Activated gamma-delta T cell (primary cell): ENCODE data around the gene LSG1.

Source experiments
- DNase-seq: peaks from one replicate; lab custom pipeline; 2025; lab: John Stamatoyannopoulos, UW

The LSG1 gene

GRCh38 chr3:194686816-194687637, 15.0 kb upstream of the LSG1 start:
- DNase-seq = no peak

- DNase-seq = no peak
These were observed 14.4 kb upstream of the LSG1 start for GRCh38 chr3:194686414-194686815.

- DNase-seq = peak; percentile 49
These were observed 13.9 kb upstream of the LSG1 start, which contains the start of gene FAM43A for GRCh38 chr3:194685718-194686413. FAM43A (plus strand) TSS chr3:194685883; CDS start chr3:194686827, 944 bp downstream.

GRCh38 chr3:194685065-194685717, 13.2 kb upstream of the LSG1 start:
- DNase-seq = no peak

GRCh38 chr3:194683380-194683779, 11.4 kb upstream of the LSG1 start:
- no peak for DNase-seq

GRCh38 chr3:194682694-194683310, 10.8 kb upstream of the LSG1 start:
- no peak for DNase-seq

GRCh38 chr3:194682189-194682693, 10.2 kb upstream of the LSG1 start:
- DNase-seq = no peak

- DNase-seq = no peak
These were observed 9.1 kb upstream of the LSG1 start for GRCh38 chr3:194680888-194681615.

GRCh38 chr3:194676471-194676870, 4.5 kb upstream of the LSG1 start:
- no peak for DNase-seq

- no peak for DNase-seq
These were observed 3.7 kb upstream of the LSG1 start for GRCh38 chr3:194675680-194676079.

GRCh38 chr3:194675081-194675640, 3.2 kb upstream of the LSG1 start:
- DNase-seq = no peak

GRCh38 chr3:194673761-194674160, 1.8 kb upstream of the LSG1 start:
- DNase-seq = no peak

GRCh38 chr3:194672876-194673275, 885 bp upstream of the LSG1 start:
- no peak for DNase-seq

- DNase-seq = no peak
These were observed 486 bp downstream of the LSG1 start for GRCh38 chr3:194671511-194671899.

- no peak for DNase-seq
These were observed 4.6 kb downstream of the LSG1 start for GRCh38 chr3:194667363-194667762.

- no peak for DNase-seq
These were observed 7.1 kb downstream of the LSG1 start for GRCh38 chr3:194664857-194665256.

- no peak for DNase-seq
These were observed 10.0 kb downstream of the LSG1 start for GRCh38 chr3:194661946-194662345.

- no peak for DNase-seq
These were observed 10.6 kb downstream of the LSG1 start for GRCh38 chr3:194661374-194661773.

GRCh38 chr3:194659778-194660177, 12.2 kb downstream of the LSG1 start:
- no peak for DNase-seq

- DNase-seq = no peak
These were observed 13.3 kb downstream of the LSG1 start for GRCh38 chr3:194658477-194659242.
